Activated B cell treated with CpG ODN at 0.5 μM for 24 hours (primary cell): ENCODE data around the gene MAVS. TPM values are rescaled to one million over a fixed set of nuclear protein-coding genes. Genes with fewer than 3 reads are reported as not detected.
"Not testable (repeated sequence)": the region's sequence is repeated elsewhere in the genome, so short reads cannot be mapped to it uniquely, and the experiment has no call there.

Experiments
- ATAC-seq: fragments of 200-7000 bp; cut with Tn5 transposase; one replicate; pipeline ENCODE4 v1.10.0; 2021; ENCODE audit warnings: low read depth, mild to moderate bottlenecking, moderate library complexity
- CTCF ChIA-PET: fragments of 350-600 bp; sonication (Branson Sonifier 250); formaldehyde crosslinking; loops from one replicate; lab custom pipeline; 2021; ENCODE audit warnings: antibody characterized with exemption; lab: Charles Lee
- POLR2A ChIA-PET: fragments of 350-600 bp; sonication (Branson Sonifier 250); formaldehyde crosslinking; loops from one replicate; lab custom pipeline; 2021; ENCODE audit warnings: antibody characterized with exemption; lab: Charles Lee
- DNase-seq: peaks from one replicate; pipeline ENCODE4 v3.0.0; 2022
- H3K27ac Mint-ChIP-seq: one replicate; pipeline ENCODE4 v1.8.0; 2020; ENCODE audit warnings: mixed read lengths
- H3K27me3 Mint-ChIP-seq: one replicate; pipeline ENCODE4 v1.8.0; 2021; ENCODE audit warnings: mixed read lengths
- H3K36me3 Mint-ChIP-seq: one replicate; pipeline ENCODE4 v1.8.0; 2021; ENCODE audit warnings: low read depth, mixed read lengths
- H3K4me1 Mint-ChIP-seq: one replicate; pipeline ENCODE4 v1.8.0; 2021; ENCODE audit warnings: mixed read lengths
- H3K4me3 Mint-ChIP-seq: one replicate; pipeline ENCODE4 v1.8.0; 2020; ENCODE audit warnings: mild to moderate bottlenecking, mixed read lengths
- H3K9me3 Mint-ChIP-seq: one replicate; pipeline ENCODE4 v1.8.0; 2020; ENCODE audit warnings: mixed read lengths
- CTCF ChIP-seq: fragments of 200-600 bp; IDR thresholded peaks from one replicate; pipeline ENCODE4 v1.8.0; 2022; ENCODE audit warnings: antibody characterized with exemption, mild to moderate bottlenecking
- intact Hi-C: fragments of 100-400 bp; cut with micrococcal nuclease; formaldehyde crosslinking; loops from one replicate; pipeline ENCODE4 v1.15.1; 2024
- total RNA-seq: library from RNA; stranded (reverse); gene quantifications from 2 replicates; pipeline ENCODE4 v1.2.3, GENCODE V29; 2022

The MAVS gene
- total RNA-seq, 1 donor from 2014 or later, result 39.7 TPM

- Mint-ChIP-seq H3K9me3 (no peaks in the 10 kb centered on the region), H3K36me3 (peaks cover 3% of the 10 kb centered on the region), H3K4me1 (no peaks in the 10 kb centered on the region), H3K27ac (no peak overlapping the region), H3K27me3 (no peaks in the 10 kb centered on the region), H3K4me3 (no peak overlapping the region)
- POLR2A ChIA-PET, result interaction anchor here (0.6 kb wide), 1 partner anchor 9 kb away, joined by 3 read pairs; no protein-coding TSS in a partner anchor
- DNase-seq (no peak), ATAC-seq (no peak)
- CTCF ChIA-PET, result no interaction called here
- TF ChIP-seq CTCF, result no peak
- intact Hi-C loops, result no loop called here
These were observed 7.3 kb upstream of the MAVS start for GRCh38 chr20:3839328-3839727.

GRCh38 chr20:3840201-3840600 is 6.4 kb upstream of the MAVS start:
- H3K27me3 Mint-ChIP-seq, H3K36me3 Mint-ChIP-seq, H3K27ac Mint-ChIP-seq, POLR2A ChIA-PET, CTCF ChIA-PET, H3K9me3 Mint-ChIP-seq, ATAC-seq, intact Hi-C loops, H3K4me3 Mint-ChIP-seq, H3K4me1 Mint-ChIP-seq, DNase-seq: not testable (repeated sequence)

- TF ChIP-seq CTCF, result no peak
- POLR2A ChIA-PET, result no interaction called here
- H3K4me3 Mint-ChIP-seq, result no peak overlapping the region
These were observed 4.2 kb upstream of the MAVS start for GRCh38 chr20:3842348-3842930.

GRCh38 chr20:3843490-3843889 is 3.1 kb upstream of the MAVS start:
- Mint-ChIP-seq H3K4me1 (peaks cover 19% of the 10 kb centered on the region), H3K36me3 (peaks cover 3% of the 10 kb centered on the region), H3K27me3 (no peaks in the 10 kb centered on the region), H3K4me3 (no peak overlapping the region), H3K9me3 (no peaks in the 10 kb centered on the region), H3K27ac (no peak overlapping the region)
- TF ChIP-seq CTCF, result no peak
- DNase-seq (no peak), ATAC-seq (no peak)
- ChIA-PET POLR2A (interaction anchor here (0.6 kb wide), 1 partner anchor 244 kb away, joined by 5 read pairs; no protein-coding TSS in a partner anchor), CTCF (interaction anchor here (0.9 kb wide), 1 partner anchor 23 kb away, joined by 3 read pairs; the partner anchor contains the start of gene AP5S1)
- intact Hi-C loops, result no loop called here

More at GRCh38 chr20:3842348-3842930, 4.2 kb upstream of the MAVS start:
- H3K9me3 Mint-ChIP-seq, result no peaks in the 10 kb centered on the region
- CTCF ChIA-PET, result interaction anchor here (0.9 kb wide), 1 partner anchor 22 kb away, joined by 3 read pairs; the partner anchor contains the start of gene AP5S1
- intact Hi-C loops, result no loop called here
- no peak for DNase-seq
- ATAC-seq, result no peak
- H3K27ac Mint-ChIP-seq, result no peak overlapping the region
- peaks cover 9% of the 10 kb centered on the region for H3K4me1 Mint-ChIP-seq
- H3K36me3 Mint-ChIP-seq, result peaks cover 3% of the 10 kb centered on the region
- H3K27me3 Mint-ChIP-seq, result no peaks in the 10 kb centered on the region

- peaks cover 24% of the 10 kb centered on the region for H3K4me1 Mint-ChIP-seq
- H3K27me3 Mint-ChIP-seq, ATAC-seq, H3K9me3 Mint-ChIP-seq, H3K36me3 Mint-ChIP-seq, H3K4me3 Mint-ChIP-seq, DNase-seq, intact Hi-C loops, H3K27ac Mint-ChIP-seq: not testable (repeated sequence)
- ChIA-PET POLR2A (interaction anchor here (0.6 kb wide), 1 partner anchor 243 kb away, joined by 5 read pairs; no protein-coding TSS in a partner anchor), CTCF (interaction anchor here (1.5 kb wide), 1 partner anchor 23 kb away, joined by 4 read pairs; the partner anchor contains the start of gene AP5S1)
These were observed 2.5 kb upstream of the MAVS start for GRCh38 chr20:3843990-3844619.

- Mint-ChIP-seq H3K27me3 (no peaks in the 10 kb centered on the region), H3K4me3 (peak overlapping the region; percentile 88), H3K9me3 (no peaks in the 10 kb centered on the region), H3K36me3 (peaks cover 8% of the 10 kb centered on the region), H3K27ac (peak overlapping the region; percentile 80), H3K4me1 (peaks cover 26% of the 10 kb centered on the region)
- no peak for TF ChIP-seq CTCF
- ATAC-seq (no peak), DNase-seq (no peak)
- POLR2A ChIA-PET, result interaction anchor here (1.0 kb wide), 1 partner anchor 25 kb away, joined by 3 read pairs; no protein-coding TSS in a partner anchor
- intact Hi-C loops, result loop anchor here (1.0 to 2.0 kb wide), 5 partner anchors 26 to 78 kb away; partner anchors contain the start of genes AP5S1, CDC25B, CENPB and PANK2
- CTCF ChIA-PET, result interaction anchor here (1.0 kb wide), 1 partner anchor 239 kb away, joined by 5 read pairs; no protein-coding TSS in a partner anchor
These were observed 275 bp upstream of the MAVS start for GRCh38 chr20:3846378-3846739.
